ENCODE measurements around the gene TGIF1. TPM values are rescaled to one million over a fixed set of nuclear protein-coding genes. Genes with fewer than 3 reads are reported as not detected.

The TGIF1 gene
- 10 to 100 TPM; 17.1 to 23.1 TPM for total RNA-seq

- ATAC-seq = peak; percentile 43
- DNase-seq = peak; percentile 87 to 88 (median 88)
- TF ChIP-seq POLR2A (IDR thresholded peaks at IDR 0.05) (peak; percentile 85 to 98 (median 97)), CTCF (IDR thresholded peaks at IDR 0.05) (no peak)
- H3K27ac ChIP-seq = peak within 1 kb of the TSS; percentile 95 to 99 (median 98)
- 0% methylated on average over 6 to 52 of the region's 71 CpGs for WGBS, 2 donors
- peak within 1 kb of the TSS; percentile 37 to 56 for H3K4me3 ChIP-seq
- H3K4me1 ChIP-seq = peaks cover 44% of the 10 kb centered on the region
- intact Hi-C loops (cut with DNase I) = loop anchor here (5.0 to 10.0 kb wide), 2 partner anchors 168 to 215 kb away; no protein-coding TSS in a partner anchor
- H3K27me3 ChIP-seq = no peaks in the 10 kb centered on the region
- no peaks in the 10 kb centered on the region for H3K36me3 ChIP-seq (replicated peaks in 1 of 2; ENCODE audit: insufficient read depth in 1 of 2, low read depth in 2 of 2)
- no peaks in the 10 kb centered on the region for H3K9me3 ChIP-seq
These were observed at the start of gene TGIF1 for GRCh38 chr18:3450012-3450798. TSS of gene TGIF1 (plus strand) at chr18:3450172. CDS start at chr18:3450490, 318 bp downstream.

GRCh38 chr18:3400567-3401296, 49.2 kb upstream of the TGIF1 start:
- H3K4me3 ChIP-seq = no peak overlapping the region
- TF ChIP-seq POLR2A (IDR thresholded peaks at IDR 0.05) (no peak), CTCF (IDR thresholded peaks at IDR 0.05) (no peak)
- H3K4me1 ChIP-seq = no peaks in the 10 kb centered on the region
- DNase-seq = no peak
- 60 to 63% methylated on average over 2 of the region's 2 CpGs for WGBS, 2 donors
- intact Hi-C loops (cut with DNase I) = no loop called here
- H3K9me3 ChIP-seq = no peaks in the 10 kb centered on the region
- H3K27me3 ChIP-seq = no peaks in the 10 kb centered on the region
- ATAC-seq = no peak
- no peaks in the 10 kb centered on the region for H3K36me3 ChIP-seq (replicated peaks in 1 of 2; ENCODE audit: insufficient read depth in 1 of 2, low read depth in 2 of 2)
- no peak overlapping the region for H3K27ac ChIP-seq

GRCh38 chr18:3401669-3402620, 48.0 kb upstream of the TGIF1 start:
- Histone ChIP-seq H3K27me3 (no peaks in the 10 kb centered on the region), H3K4me1 (no peaks in the 10 kb centered on the region), H3K27ac (no peak overlapping the region), H3K36me3 (replicated peaks in 1 of 2; ENCODE audit: insufficient read depth in 1 of 2, low read depth in 2 of 2) (no peaks in the 10 kb centered on the region), H3K4me3 (no peak overlapping the region), H3K9me3 (no peaks in the 10 kb centered on the region)
- WGBS, 2 donors = 65 to 67% methylated on average over 5 of the region's 5 CpGs
- no peak for ATAC-seq
- no peak for TF ChIP-seq POLR2A (IDR thresholded peaks at IDR 0.05)
- TF ChIP-seq CTCF (IDR thresholded peaks at IDR 0.05) = no peak
- no peak for DNase-seq
- intact Hi-C loops (cut with DNase I) = no loop called here

GRCh38 chr18:3402982-3403451, 47.0 kb upstream of the TGIF1 start:
- no peaks in the 10 kb centered on the region for H3K36me3 ChIP-seq (replicated peaks in 1 of 2; ENCODE audit: insufficient read depth in 1 of 2, low read depth in 2 of 2)

More at GRCh38 chr18:3402982-3403451, 47.0 kb upstream of the TGIF1 start:
- Histone ChIP-seq H3K9me3 (no peaks in the 10 kb centered on the region), H3K4me1 (no peaks in the 10 kb centered on the region), H3K27ac (no peak overlapping the region), H3K4me3 (no peak overlapping the region), H3K27me3 (no peaks in the 10 kb centered on the region)
- intact Hi-C loops (cut with DNase I) = no loop called here
- DNase-seq (no peak), ATAC-seq (no peak)
- TF ChIP-seq POLR2A (IDR thresholded peaks at IDR 0.05) (no peak), CTCF (IDR thresholded peaks at IDR 0.05) (no peak)
- 59 to 62% methylated on average over 1 of the region's 1 CpG for WGBS, 2 donors

Measured in body of pancreas (tissue), 4 donors.